HG02610 (cell line): ENCODE measurements around the gene KCTD20.
"Not testable (repeated sequence)": the region's sequence is repeated elsewhere in the genome, so short reads cannot be mapped to it uniquely, and the experiment has no call there.

Source experiments
- ATAC-seq: cut with Tn5 transposase; IDR thresholded peaks from one replicate; pipeline ENCODE4 v1.9.1; 2021; ENCODE audit warnings: mild to moderate bottlenecking, moderate library complexity; ENCODE audit not compliant: unreplicated experiment

The KCTD20 gene

DNA sequence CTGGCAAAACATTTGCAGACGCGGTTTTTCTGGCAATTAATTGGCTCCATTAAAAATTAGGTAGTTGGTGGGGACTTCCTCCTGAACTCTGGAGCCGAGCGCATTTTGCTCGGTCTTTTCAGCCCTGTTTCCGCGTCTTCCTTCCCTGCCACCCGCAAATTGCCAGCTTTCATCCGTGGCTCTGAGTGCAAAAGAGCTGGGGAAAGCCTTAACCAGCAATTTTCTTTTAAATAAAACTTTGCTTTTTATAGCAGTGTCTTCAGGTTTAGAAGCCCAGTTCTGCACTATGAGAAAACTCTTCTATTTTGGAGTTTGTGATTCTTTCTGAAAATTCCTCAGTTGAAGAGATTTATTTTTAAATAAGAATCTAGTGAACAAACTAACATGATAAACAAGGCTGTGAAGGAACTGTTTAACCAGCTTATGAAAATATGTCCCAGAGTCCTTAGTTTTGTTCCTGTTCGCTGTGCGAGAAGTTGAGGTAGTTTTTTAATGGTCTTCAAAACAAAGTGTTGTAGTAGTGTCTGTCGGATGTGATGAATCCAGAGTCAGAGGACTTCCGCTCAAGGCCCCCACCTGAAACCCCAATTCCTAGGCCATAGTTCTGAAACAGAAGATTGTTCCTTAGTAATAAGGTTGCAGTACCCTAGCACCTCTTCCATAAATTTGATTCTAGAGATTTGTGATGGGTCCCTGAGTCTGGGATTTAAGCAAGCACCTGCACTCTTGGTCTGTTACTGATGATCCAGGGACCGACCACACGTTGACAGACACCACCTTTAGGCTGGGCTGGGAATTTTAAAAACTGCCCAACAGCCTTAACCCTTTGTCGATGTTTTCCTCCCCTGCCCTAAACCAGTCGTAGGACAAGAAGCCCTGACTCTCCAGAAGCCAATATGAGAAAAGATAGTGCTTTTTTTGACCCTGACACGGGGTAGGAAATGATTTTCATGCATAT, 950 bp downstream of the KCTD20 start:
- ATAC-seq: no peak

DNA sequence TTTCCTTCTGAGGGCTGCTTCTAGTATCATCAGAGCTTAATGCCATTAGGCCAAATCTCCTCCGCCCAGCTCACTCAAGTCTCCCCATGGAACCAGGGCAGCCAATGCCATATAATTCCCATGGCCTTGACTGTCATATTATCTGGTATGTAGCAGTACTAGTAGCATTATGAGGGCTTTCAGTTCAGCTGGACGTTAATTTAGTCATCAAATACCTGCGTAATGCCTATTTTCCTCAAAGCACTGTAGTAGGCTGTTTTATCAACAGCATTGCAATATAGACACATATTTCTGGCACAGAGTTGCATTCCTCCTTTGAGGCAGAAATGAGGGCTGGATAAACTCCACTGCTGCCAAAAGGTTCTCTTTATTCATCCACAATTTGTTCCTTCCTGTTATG, 1.7 kb downstream of the KCTD20 start:
- no peak for ATAC-seq

DNA sequence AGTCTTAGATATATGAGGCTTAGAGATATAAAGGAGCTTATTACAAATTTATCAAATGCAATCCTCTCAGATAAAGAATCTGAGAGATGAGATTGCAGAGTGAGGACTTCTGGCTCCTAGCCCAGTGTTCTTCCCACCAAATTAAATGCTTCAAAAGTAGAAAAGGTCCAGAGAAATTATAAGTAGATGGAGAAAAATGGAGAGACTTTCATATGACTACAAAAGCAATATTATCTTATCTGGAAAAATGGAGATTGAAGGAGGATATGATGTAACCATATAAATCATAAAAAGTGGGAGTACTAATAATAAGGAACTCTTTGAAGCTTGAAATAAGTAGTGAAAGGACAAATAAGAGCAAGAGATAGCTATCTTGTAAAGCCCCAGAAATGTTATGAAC, 2.8 kb downstream of the KCTD20 start:
- ATAC-seq: no peak

DNA sequence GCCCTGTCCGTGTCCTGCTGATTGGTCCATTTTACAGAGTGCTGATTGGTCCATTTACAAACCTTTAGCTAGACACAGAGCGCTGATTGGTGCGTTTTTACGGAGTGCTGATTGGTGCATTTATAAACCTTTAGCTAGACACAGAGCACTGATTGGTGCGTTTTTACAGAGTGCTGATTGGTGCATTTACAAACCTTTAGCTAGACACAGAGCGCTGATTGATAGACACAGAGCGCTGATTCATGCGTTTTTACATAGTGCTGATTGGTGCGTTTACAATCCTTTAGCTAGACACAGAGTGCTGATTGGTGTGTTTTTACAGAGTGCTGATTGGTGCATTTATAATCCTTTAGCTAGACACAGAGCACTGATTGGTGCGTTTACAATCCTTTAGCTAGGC, 6.4 kb downstream of the KCTD20 start:
- ATAC-seq: not testable (repeated sequence)

DNA sequence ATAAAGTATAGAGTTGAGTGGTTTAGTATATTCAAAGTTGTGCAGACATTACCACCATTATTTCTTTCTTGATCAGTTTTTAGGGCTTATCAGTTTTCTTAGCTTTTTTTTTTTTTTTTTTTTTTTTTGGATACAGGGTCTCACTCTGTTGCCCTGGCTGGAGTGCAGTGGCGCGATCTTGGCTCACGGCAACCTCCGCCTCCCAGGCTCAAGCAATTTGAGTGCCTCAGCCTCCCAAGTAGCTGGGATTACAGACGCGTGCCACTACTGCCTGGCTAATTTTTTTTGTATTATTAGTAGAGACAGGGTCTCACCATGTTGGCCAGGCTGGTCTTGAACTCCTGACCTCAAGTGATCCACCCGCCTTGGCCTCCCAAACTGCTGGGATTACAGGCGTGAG, 10.1 kb downstream of the KCTD20 start:
- not testable (repeated sequence) for ATAC-seq

DNA sequence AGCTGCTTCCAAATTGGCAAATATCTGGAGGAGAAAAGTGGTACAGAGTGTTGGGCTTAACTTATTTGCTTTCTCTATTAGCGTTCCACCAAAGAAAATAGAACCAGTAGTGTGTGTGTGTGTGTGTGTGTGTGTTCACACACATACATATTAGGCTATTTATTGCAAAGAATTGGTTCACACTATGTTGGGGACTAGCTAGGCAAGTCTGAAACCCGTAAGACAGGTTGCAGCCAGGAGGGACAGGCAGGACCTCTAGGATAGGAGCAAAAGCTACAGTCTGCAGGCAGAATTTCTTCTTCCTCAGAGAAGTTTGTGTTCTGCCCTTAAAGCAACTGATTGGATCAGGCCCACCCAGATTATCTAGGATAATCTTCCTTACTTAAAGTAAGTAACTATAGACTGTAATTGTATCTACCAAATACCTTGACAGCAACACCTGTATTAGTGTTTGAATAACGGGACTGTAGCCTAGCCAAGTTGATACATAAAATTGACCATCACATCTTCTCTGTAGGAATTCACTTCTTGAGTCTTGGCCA, 12.8 kb downstream of the KCTD20 start:
- no peak for ATAC-seq

DNA sequence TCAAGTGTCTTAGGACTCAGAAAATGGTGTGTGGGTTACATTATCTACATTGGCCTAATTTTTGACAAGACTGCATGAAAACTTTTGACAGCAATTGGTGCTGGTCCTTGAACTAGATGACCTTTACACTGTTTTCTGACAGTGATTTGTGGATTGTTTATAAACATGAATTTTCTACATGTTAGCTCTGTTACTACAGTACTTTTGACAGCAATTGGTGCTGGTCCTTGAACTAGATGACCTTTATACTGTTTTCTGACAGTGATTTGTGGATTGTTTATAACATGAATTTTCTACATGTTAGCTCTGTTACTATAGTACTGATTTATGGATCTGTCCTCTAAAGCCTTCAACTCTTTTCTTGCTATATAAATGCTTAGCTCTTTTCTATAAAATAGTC, 16.7 kb downstream of the KCTD20 start:
- no peak for ATAC-seq

DNA sequence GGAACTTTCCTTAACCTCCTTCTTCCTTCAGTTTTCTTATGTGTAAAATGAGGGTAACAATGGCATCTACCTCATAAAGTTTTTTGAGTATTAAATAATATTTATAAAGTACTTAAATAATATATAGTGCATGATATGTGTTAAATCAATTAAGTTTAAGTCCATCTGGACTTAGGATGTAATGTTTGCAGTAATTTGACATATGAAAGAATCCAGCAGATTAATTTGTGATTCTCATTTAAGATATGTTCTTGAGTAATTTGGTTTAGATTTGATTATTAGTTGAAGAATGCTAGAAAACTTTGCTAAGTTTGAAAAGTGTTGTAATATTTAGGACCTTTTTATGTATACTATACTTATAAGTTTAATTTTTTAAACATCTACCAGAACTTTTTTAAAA, 18.1 kb downstream of the KCTD20 start:
- no peak for ATAC-seq

DNA sequence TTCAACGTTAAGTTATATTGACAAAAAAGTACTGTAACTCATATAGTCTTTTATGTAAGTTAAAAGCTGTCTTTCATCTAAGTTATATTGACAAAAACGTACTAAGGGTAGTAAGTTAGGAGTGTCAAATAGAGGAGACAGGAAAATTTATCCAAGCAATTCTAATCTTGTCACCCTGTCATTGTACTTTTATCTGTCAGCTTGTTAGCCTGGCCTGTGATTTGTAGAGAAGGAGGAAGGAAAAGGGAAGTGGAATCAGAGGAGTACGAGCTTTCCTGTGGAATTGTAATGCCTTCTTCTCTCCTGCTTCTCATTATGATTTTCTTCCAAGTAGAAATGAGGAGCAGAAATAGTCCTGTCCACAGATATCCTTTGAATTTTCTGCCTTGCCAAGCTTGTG, 18.8 kb downstream of the KCTD20 start:
- ATAC-seq: no peak

DNA sequence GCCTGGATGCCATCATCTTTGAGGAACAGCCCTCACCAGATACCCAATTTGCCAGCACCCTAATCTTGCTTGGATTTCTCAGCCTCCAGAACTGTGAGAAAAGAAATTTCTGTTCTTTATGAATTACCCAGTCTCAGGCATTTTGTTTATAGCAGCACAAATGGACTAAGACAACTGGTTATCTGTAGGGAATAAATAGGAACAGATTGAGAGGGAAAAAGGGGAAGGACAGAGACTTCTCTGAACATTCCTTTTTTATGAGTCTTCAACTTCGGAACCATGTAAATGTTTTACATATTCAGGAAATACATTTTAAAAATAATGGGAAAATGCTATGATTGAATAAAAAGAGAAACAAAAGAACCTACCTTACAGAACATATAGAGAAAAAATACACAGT, 20.9 kb downstream of the KCTD20 start:
- ATAC-seq: no peak

DNA sequence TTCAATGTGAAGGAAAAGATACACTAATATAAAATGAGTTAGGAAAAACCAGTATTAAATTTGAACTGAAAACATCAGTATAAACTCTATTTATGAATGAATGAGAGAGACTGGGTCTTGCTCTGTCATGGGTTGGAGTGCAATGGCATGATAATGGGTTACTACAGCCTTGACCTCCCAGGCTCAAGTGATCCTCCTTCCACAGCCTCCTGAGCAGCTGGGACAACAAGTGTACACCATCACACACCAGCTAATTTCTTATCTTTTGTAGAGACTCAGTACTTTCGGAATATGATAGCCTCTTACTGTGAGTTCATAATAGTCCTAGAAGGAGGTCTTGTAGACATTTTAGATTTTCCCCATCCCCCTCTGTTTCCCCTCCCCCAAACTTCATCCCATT, 21.4 kb downstream of the KCTD20 start:
- no peak for ATAC-seq

DNA sequence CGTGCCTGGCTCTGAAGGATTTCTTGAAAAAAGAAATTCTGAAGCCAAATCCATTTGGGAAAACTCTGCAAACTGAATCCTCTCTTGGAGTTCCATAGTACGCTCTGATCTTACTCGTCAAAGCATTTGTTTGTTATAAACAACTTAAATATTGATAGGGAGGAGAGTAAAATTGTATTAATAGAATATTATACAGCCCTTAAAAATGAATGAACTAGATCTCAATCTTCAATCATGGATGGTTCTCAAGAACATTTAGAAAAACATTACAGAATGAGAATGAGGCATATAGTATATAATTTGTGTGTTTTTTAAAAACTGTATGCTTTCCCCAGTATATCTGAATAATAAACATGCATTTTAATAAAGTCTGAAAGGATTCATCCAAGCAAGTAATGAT, 24.8 kb downstream of the KCTD20 start:
- ATAC-seq: no peak

DNA sequence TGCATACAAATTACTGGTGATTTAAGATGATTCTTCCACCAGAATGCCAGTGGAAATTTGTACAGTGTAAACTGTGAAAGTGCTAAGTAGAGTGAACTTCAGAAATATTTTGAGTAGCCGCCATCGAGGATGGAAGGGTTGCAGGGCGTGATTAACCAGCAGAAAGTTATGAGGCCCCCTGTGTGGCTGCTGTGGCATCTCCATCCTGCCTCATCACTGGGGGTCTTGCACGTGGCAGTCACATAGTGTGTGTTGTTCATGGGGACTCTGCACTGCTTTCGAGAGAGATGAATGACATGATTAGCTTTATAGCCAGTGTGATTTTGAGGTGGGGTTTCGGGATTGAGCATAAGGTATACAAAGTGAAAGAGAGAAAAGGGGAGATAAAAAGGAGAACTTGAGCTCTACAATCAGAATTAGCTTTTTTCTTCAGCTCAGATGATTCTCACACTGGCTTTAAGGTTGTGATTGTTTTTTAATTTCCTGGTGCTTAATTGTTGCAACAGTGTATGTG, 26.4 kb downstream of the KCTD20 start:
- ATAC-seq: no peak

DNA sequence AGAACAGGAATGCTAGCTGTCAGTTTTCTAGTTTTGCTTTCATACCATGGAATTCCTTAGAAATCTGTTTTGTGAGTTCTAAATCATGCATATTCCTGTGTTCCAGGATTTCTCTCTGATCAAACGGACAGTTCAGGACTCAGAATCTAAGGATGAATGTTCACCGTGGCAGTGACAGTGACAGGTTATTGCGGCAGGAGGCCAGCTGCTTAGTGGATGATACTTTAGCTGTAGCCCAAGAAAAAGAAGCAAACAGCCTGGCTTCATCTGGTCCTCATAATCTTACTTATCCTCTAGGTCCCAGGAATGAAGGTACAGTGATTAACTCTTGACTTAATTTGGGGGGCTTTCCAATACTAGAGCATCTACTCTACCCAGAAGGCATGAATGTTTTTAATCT, 27.1 kb downstream of the KCTD20 start:
- ATAC-seq: no peak

DNA sequence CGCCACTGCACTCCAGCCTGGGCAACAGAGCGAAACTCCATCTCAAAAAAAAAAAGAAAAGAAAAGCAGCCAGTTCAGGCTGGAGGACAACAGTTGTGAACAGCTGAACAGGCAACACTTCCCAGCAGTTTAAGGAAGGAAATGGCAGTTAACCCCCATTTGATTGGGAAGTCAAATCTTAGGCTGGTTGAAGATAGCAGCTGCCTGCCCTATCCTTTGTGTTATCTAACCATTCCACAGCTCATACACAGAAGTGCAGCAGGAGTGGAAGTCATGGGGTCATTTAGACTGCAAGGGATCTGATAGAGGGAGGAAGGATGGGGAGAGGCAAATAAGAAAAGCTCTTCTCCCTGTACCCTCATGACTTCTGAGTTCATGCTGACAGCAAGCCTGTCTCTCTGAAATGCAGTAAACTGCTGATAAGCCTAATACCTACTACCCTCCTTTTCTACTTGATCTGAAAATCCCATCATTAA, 35.3 kb downstream of the KCTD20 start:
- no peak for ATAC-seq

DNA sequence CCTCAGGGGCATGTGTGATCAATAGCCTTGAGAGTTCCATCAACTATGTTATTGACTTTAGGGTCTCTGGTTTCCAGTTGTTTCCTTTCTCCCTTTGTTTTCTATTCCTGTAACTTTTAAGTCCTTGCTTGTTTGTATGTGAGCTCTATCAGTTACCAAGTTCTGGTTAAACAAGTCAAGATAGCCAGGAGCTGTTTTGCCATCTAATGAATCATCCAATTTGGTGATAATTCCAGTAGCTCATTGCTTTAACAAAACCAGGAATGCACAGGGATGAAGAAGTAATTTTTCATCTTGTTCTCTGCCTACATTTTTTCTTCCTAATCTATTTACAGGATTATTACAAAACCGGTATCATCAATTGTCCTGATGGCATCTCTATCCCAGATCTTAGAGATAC, 36.5 kb downstream of the KCTD20 start:
- ATAC-seq: no peak

DNA sequence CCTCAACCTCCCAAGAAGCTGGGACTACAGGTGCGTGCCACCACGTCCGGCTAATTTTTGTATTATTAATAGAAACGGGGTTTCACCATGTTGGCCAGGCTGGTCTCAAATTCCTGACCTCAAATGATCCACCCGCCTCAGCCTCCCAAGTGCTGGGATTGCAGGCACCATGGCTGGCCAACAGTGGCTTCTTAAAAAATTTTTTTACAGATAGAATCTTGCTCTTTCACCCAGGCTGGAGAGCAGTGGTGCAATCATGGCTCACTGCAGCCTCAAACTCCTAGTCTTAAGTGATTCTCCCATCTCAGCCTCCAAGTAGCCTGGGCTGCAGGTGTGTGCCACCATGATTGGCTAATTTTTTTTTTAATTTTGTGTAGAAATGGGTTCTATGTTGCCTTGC, 40.5 kb downstream of the KCTD20 start:
- not testable (repeated sequence) for ATAC-seq

DNA sequence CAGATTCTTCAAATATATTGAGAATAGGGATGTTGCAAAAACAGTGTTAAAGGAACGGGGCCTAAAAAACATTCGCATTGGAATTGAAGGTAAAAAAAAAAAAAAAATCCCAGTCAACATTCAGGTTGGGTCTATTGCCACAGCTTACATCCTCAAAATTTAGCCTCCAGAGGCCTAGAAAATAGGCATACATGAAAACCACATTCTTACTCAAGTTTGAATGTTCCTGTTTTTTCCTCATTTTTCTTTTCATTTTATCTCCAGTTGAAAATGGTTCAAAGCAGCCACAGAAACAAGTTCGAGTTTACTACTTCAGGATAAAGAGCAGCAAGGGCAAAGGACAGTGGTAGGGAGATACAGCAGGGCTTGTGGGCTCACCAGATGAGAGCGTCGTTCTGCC, 41.9 kb downstream of the KCTD20 start:
- no peak for ATAC-seq

DNA sequence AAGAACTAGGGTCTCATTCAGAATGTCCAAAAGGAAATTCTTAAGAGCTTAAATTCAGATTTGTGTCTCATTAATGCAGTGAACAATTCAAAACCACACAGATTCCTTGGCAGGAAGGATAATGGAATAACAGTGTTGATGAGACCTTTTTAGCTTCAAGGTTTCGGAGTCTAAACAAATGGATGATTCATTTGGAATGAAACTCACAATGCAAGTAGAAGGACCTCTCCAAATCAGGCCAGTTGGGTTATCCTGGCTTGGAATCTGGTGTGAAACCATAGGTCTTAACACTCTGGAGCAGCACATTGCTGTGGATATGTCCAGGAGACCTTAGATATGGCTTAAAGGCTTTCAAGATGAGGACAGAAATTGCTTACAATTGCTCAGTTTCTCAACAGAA, 44.9 kb downstream of the KCTD20 start:
- no peak for ATAC-seq

DNA sequence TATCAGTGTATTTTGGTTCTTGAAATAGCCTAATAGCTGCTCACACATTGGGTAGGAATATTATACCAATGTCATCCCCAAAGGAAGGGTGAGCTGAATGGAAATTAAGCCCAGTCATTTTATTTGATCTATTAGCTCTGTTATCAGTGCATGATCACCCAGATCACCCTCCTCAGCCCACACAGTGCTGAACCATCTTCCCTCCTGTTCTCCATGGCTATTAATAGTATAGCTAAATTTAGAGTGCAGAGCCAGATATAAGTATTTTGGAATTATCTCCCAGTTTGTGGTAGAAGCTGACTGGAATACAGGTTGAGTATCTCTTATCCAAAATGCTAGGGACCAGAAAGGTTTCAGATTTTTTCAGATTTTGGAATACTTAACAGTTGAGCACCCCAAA, 45.4 kb downstream of the KCTD20 start:
- no peak for ATAC-seq

DNA sequence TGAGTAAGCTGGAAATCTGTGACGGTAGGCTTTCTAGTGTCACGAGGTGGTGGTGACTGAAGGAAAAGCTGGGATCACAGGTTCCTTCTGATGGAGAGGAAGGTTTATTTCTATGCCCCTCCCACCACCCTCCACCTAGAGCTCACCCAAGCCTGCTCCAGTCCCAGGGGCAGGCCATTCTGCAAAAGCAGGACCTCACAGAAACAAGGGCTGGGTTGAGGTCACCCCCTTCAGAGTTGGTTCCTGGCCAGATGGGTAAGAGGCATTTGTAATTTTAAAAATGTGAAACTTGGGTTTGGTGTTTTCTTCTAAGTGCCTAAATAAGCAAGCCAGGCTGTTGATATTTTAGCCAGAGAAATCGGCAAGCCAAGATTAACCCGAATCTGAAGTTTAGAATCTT, 46.6 kb downstream of the KCTD20 start:
- ATAC-seq: no peak

DNA sequence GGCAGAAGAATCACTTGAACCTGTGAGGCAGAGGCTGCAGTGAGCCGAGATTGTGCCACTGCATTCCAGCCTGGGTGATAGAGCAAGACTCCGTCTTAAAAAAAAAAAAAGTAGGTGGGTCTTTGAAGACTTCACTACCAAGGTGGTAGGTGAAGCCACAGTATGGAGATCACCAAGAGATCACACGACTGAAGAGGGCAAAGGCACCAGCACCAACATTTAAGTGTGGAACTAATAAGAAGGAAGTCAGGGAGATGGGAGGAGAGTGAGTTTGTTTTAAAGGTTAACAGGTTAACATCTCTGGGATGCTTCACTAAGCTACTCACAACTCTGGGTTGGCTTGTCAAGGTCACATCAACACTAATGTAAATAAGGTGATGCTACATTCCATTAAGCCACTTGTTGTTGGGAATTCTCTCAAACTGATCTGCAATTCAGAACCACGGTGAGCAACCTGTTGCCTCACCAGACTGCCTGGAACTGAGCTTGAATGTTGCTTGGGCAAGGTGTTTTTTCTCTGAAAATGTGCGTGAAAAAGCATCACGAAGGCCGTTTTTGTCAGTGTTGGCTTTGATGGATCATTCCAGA, 48.7 kb downstream of the KCTD20 start:
- no peak for ATAC-seq
